HG03378 (cell line): ENCODE results near the gene COG2.

ENCODE experiments used
- ATAC-seq: cut with Tn5 transposase; IDR thresholded peaks from one replicate; pipeline ENCODE4 v1.9.1; 2021; ENCODE audit warnings: mild to moderate bottlenecking, moderate library complexity; ENCODE audit not compliant: unreplicated experiment

COG2 gene

DNA sequence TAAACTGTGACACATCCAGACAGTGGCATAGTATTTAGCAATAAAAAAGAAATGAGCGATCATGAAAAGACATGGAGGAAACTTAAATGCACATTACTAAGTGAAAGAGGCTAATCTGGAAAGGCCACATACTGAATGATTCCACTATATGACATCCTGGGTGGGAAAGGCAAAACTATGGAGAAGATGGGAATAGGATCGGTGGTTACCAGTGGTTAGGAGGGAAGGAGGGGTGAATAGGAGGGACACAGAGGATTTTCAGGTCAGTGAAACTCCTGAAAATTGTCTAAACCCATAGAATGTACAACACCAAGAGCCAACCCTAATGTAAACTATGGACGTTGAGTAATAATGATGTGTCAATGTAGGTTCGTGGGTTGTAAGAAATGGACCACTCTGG lies 57.9 kb downstream of the COG2 start:
- no peak for ATAC-seq

DNA sequence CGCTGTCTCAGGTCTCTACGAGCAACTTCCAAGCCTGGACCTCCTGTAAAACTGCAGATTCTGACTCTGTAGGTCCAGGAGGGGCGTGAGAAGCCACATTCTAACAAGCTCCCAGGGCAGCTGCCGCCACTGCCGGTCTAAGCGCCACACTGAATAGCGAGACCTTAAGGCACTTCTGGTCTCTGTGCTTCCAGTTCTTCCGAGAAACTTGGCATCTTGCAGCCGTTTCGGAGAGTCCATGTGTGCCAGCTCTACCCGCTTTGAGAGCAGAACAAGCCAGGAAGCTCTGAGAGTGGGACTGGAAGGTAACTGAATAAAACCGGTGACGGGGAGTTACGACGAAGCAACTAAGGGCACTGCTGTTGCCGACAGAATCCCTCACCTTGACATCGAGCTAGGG lies 59.2 kb downstream of the COG2 start:
- ATAC-seq = no peak

GRCh38 chr1:230701895-230702768 lies 59.9 kb downstream of the COG2 start:
- no peak for ATAC-seq

GRCh38 chr1:230702934-230703678 lies 60.8 kb downstream of the COG2 start:
- ATAC-seq = no peak

GRCh38 chr1:230703679-230704385 lies 61.6 kb downstream of the COG2 start:
- ATAC-seq = no peak

GRCh38 chr1:230704830-230705229 lies 62.5 kb downstream of the COG2 start:
- no peak for ATAC-seq

DNA sequence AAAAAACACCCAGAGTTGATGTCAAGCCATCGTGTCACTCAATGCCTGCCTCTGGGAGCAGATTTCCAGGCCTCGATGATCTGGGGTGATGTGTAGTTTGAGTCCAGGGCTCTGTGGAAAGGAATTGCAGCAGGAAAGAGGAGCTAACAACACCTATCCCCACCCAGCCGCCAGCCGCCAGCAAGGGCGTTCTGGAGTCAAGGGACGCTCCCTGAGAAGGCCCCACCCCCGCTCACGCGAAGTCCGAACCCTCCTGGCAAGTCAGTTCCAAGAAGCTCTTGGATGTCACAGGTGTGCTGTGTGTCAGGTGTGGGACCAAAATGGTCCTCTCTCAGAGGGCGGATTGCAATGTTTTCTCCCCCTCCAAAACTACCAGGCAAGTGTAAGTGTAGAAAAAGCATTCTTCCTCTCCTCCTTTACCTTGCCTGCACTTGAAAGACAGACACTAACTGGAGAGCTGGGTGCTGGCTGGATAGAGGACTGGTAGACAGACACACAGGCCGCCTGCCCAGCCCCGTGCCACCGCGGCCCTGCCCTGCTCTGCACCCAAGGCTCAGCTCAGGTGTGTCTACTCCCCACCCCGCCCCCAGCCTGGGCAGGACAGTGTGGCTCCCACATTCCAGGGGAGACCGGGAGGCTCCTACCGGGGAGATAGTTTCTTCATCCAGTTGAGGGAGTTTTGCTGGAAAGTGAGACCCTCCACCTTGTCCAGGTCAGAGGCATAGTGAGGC lies 63.2 kb downstream of the COG2 start:
- no peak for ATAC-seq

- ATAC-seq = no peak
These were observed 63.9 kb downstream of the COG2 start for GRCh38 chr1:230706020-230706699.

- ATAC-seq = no peak
These were observed 64.8 kb downstream of the COG2 start for GRCh38 chr1:230706887-230707731.

GRCh38 chr1:230707732-230708630 lies 65.7 kb downstream of the COG2 start:
- ATAC-seq = no peak

DNA sequence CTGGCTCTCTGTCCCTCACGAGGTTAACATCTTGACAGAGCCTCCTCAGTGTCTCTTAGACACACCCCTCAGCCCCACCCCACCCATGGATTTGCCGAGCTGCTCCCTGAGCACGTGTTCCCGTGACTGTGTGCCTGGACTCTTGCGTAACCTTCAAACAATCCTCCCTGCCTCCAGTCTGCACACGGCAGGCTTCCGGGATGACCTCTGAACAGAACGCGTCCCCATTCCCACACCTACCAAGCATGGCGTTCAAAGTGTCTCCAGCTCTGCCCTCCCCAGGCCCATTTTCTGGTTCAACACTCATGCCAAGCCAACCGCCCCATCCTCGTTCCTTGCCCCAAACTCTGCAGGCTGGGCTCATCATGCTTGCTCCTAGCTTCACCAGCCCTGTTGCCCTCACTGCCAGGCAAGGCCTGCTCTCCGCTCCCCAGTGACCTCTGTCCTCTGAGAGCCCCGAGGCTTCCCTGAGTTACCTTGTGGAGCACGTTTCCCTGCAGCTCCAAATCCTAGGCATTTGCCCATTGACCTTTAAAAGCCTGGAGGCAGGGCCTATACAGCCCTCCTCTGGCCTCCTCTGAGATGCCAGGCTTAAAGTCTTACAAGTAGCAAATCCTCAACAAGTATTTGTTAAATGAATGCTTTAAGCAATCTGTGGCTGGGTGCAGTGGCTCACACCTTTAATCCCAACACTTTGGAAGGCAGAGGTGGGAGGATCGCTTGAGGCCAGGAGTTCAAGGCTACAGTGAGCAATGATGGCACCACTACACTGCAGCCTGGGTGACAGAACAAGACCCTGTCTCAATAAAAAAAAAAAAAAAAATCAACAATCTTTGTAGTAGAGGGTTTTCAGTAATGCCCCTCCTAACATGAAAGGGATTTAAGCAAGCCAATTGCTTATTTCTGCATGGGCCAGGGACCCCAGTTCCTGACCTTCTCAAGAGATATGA lies 66.6 kb downstream of the COG2 start:
- no peak for ATAC-seq

GRCh38 chr1:230709619-230710542 lies 67.6 kb downstream of the COG2 start:
- ATAC-seq = no peak

GRCh38 chr1:230710543-230710904 lies 68.2 kb downstream of the COG2 start:
- no peak for ATAC-seq

GRCh38 chr1:230711245-230711644 lies 69.0 kb downstream of the COG2 start:
- ATAC-seq = no peak

DNA sequence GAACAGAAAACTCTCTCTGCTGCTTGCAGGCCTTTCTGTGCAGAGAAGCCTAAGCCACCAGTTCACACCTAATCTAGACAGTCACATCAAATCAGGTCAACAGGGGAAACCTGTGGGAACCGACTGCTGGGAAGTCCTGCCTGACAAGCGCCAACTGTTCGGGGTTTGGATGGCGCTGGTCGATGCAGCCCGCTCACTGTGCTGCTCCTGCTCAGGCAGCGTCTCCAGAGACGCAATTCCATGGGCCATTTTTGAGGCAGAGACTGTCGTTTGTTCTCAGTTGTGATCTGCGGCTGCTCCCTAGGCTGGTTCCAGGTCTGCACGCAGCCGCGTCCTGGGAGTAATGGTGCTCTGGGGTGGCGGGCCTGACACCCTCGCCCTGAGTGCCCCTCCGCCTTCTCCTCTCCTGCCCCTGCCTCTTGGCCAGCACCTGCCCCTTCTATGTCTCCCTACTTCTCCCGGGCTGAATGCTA lies 70.2 kb downstream of the COG2 start:
- ATAC-seq = no peak

DNA sequence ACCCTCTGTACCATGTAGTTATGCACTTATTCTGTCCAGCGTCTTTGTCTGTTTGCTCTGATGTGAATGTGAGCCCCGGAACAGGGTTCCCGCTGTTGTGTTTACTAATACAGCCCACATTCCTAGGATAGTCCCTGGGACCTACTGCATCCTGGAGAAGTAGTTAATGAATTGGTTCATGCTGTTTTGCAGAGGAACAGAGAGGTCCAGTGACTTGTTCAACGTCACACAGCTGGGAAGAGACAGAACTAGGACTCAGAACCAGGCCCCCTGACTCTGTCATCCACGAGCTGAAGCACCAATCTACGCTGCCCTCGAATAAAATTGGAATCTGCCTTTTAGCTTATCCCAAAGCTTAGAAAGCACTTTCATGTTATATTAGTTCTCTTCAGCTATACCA lies 70.9 kb downstream of the COG2 start:
- no peak for ATAC-seq
